Lung (tissue), 12 donors: Measurements from ENCODE around the gene C12orf42. TPM values are rescaled to one million over a fixed set of nuclear protein-coding genes. Genes with fewer than 3 reads are reported as not detected.

Experiments
- ATAC-seq: fragments of 200-7000 bp; cut with Tn5 transposase; one replicate; pipeline ENCODE4 v1.9.1; 2020; ENCODE audit warnings: moderate number of reproducible peaks; ENCODE audit not compliant: insufficient read depth, low FRiP score
- DNase-seq, 3 donors: peaks; one replicate each; pipeline ENCODE4 v3.0.0-alpha.2; 2013 to 2017
- H3K27ac ChIP-seq, 2 donors: one replicate each; pipeline ENCODE4 v1.5.1; 2013; ENCODE audit warnings: mild to moderate bottlenecking in 2 of 2, moderate library complexity in 2 of 2, control low read depth in 1 of 2, inconsistent platforms in 1 of 2, low read depth in 1 of 2, low read length in 1 of 2
- H3K27me3 ChIP-seq, 3 donors: one replicate each; pipeline ENCODE4 v1.5.1; 2013; ENCODE audit warnings: low read length in 2 of 3; ENCODE audit not compliant: control insufficient read depth in 3 of 3, insufficient read depth in 3 of 3
- H3K36me3 ChIP-seq, 4 donors: one replicate each; pipeline ENCODE4 v1.5.1; 2013; ENCODE audit warnings: low read length in 4 of 4, mild to moderate bottlenecking in 1 of 4, moderate library complexity in 1 of 4; ENCODE audit not compliant: control insufficient read depth in 4 of 4, insufficient read depth in 4 of 4
- H3K4me1 ChIP-seq, 5 donors: one replicate each; pipeline ENCODE4 v1.5.1; 2013; ENCODE audit warnings: low read length in 5 of 5, mild to moderate bottlenecking in 2 of 5, moderate library complexity in 1 of 5; ENCODE audit not compliant: control insufficient read depth in 5 of 5, insufficient read depth in 5 of 5
- H3K4me3 ChIP-seq: one replicate; pipeline ENCODE4 v1.5.1; 2013; ENCODE audit warnings: mild to moderate bottlenecking, control low read depth, moderate library complexity
- H3K9ac ChIP-seq, 2 donors: one replicate each; pipeline ENCODE4 v1.5.1; 2013; ENCODE audit warnings: low read length in 2 of 2, control low read depth in 1 of 2; ENCODE audit not compliant: insufficient read depth in 1 of 2
- H3K9me3 ChIP-seq, 4 donors: one replicate each; pipeline ENCODE4 v1.5.1; 2013; ENCODE audit warnings: low read length in 3 of 4, mild to moderate bottlenecking in 1 of 4, moderate library complexity in 1 of 4; ENCODE audit not compliant: control insufficient read depth in 4 of 4, insufficient read depth in 3 of 4
- WGBS, 2 donors: extraction: QIAGEN DNeasy Blood & Tissue Kit; methylation state at CpG; one replicate each; pipeline ENCODE4 v1.1.7; 2013; 5-methylcytosine and 5-hydroxymethylcytosine counted together
- polyA plus RNA-seq, 2 donors: library from polyadenylated mRNA; stranded (reverse); fragments of 200-250 nt; gene quantifications; one replicate each; pipeline ENCODE4 v1.2.1, GENCODE V29; 2013
- total RNA-seq, 2 donors: library from RNA; depleted of rRNA in 1 of 2; stranded (reverse); fragments of >200 nt in 1 of 2; gene quantifications; one replicate each; pipeline ENCODE4 v1.2.1, GENCODE V29; 2014 to 2021
- TF ChIP-seq, protein P1 (sequence below): IDR thresholded peaks from 2 replicates; pipeline ENCODE4 v1.5.1; 2012; ENCODE audit warnings: mild to moderate bottlenecking; ENCODE audit errors: control extremely low read depth, extremely low read depth
- donor health status: control.
- donor health status: control.
- donor health status: Bipolar disorder and iron deficiency.
- donor health status: healthy.
- donor health status: DM: yes; HTN: yes; CAD: no.

Gene C12orf42
- total and polyA plus RNA-seq, 4 donors, result 0.03 TPM; not detected in 3

DNA sequence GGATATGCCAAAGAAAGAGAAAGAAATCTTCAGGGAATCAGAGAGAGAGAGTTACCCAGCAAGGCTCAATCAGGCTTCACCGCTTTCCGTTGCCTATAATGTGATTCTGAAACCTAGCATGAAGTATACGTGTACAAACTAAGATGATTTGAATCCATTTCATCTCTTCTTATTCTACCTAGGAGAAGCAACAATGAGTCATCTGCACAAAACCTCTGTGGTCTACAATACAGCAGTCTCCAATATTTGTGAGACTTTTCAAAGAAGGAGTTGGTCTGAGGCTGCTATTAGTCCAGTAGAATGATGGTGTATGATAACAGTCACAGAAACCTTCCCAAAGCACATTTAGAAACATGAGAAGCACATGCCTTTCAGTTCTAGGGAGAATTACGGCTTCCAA, 141.9 kb downstream of the C12orf42 start:
- peaks cover 0 to 3% (median 0%) of the 10 kb centered on the region in 4 donors for H3K9me3 ChIP-seq
- H3K27me3 ChIP-seq, result no peaks in the 10 kb centered on the region
- TF ChIP-seq, protein P1, sequence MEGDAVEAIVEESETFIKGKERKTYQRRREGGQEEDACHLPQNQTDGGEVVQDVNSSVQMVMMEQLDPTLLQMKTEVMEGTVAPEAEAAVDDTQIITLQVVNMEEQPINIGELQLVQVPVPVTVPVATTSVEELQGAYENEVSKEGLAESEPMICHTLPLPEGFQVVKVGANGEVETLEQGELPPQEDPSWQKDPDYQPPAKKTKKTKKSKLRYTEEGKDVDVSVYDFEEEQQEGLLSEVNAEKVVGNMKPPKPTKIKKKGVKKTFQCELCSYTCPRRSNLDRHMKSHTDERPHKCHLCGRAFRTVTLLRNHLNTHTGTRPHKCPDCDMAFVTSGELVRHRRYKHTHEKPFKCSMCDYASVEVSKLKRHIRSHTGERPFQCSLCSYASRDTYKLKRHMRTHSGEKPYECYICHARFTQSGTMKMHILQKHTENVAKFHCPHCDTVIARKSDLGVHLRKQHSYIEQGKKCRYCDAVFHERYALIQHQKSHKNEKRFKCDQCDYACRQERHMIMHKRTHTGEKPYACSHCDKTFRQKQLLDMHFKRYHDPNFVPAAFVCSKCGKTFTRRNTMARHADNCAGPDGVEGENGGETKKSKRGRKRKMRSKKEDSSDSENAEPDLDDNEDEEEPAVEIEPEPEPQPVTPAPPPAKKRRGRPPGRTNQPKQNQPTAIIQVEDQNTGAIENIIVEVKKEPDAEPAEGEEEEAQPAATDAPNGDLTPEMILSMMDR, result no peak
- WGBS, 2 donors, result 93 to 97% methylated on average over 4 of the region's 4 CpGs
- no peaks in the 10 kb centered on the region for H3K36me3 ChIP-seq
- H3K4me1 ChIP-seq, result no peaks in the 10 kb centered on the region
- no peak overlapping the region for H3K9ac ChIP-seq
- no peak overlapping the region for H3K27ac ChIP-seq
- no peak overlapping the region for H3K4me3 ChIP-seq
- ATAC-seq (no peak), DNase-seq (no peak)

DNA sequence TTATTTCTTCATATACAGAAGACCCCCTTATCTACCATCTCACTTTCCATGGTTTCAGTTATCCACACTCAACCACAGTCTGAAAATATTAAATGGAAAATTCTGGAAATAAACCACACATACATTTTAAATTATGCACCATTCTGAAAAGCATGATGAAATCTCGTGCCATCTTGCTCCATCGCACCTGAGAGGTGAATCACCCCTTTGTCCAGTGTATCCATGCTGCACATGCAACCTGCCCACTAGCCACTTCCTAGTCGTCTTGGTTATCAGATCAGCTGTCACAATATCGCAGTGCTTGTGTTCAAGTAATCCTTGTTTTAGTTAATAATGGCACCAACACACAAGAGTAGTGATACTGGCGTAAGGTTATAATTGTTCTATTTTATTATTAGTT, 145.7 kb downstream of the C12orf42 start:
- H3K36me3 ChIP-seq, result no peaks in the 10 kb centered on the region
- no peak overlapping the region for H3K9ac ChIP-seq
- TF ChIP-seq, protein P1, result no peak
- no peak overlapping the region for H3K27ac ChIP-seq
- H3K4me3 ChIP-seq, result no peak overlapping the region
- H3K27me3 ChIP-seq, result no peaks in the 10 kb centered on the region
- 84 to 87% methylated on average over 5 of the region's 5 CpGs for WGBS, 2 donors
- no peaks in the 10 kb centered on the region for H3K4me1 ChIP-seq
- H3K9me3 ChIP-seq, result peaks cover 0 to 3% (median 0%) of the 10 kb centered on the region in 4 donors
- no peak for ATAC-seq
- DNase-seq, result no peak

DNA sequence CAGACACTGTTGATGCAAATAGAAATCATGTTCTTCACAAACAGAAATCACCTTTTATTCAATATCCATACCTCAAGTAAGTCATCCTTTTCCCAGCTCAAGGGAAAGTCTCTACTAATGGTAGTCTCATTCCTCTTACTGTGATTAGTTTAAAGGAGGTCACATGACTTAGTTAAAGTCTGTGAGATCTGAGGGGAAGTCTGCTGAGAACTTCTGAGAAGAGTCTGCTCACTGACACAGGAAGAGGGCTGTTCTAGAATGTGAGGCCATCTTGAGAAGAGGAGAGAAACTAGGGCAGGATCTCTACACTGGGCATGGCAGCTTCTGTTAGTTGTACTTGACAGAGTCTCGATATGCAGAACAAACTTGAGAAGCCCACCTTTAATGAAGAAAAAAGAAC, 146.8 kb downstream of the C12orf42 start:
- H3K9me3 ChIP-seq, result peaks cover 0 to 3% (median 0%) of the 10 kb centered on the region in 4 donors
- 82% methylated on average over 1 of the region's 1 CpG for WGBS, 2 donors
- ATAC-seq (no peak), DNase-seq (no peak)
- no peaks in the 10 kb centered on the region for H3K27me3 ChIP-seq
- H3K9ac ChIP-seq, result no peak overlapping the region
- no peak overlapping the region for H3K27ac ChIP-seq
- TF ChIP-seq, protein P1, result no peak
- H3K36me3 ChIP-seq, result no peaks in the 10 kb centered on the region
- H3K4me3 ChIP-seq, result no peak overlapping the region
- H3K4me1 ChIP-seq, result no peaks in the 10 kb centered on the region

DNA sequence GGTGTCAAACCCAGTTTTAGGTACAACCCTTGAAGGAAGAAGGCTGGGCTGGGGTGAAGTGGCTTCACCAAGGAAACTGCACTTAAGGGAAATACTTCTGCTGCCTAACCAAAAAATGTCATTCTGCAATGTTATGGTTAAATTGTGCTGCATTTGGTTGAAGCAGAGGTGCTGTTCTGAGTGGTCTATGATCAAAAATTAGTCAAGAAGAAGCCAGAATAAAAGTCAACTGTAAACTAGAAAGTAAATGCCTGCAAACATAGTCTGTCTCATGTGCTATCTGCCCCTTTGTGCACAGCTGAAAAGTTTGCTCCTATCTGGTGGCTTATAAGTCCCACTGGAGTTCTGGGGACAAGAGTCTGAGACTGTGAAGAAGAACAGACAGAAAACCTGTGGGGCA, 158.8 kb downstream of the C12orf42 start:
- H3K36me3 ChIP-seq, result no peaks in the 10 kb centered on the region
- no peak overlapping the region for H3K27ac ChIP-seq
- ATAC-seq (no peak), DNase-seq (no peak)
- no peak overlapping the region for H3K4me3 ChIP-seq
- no peak overlapping the region for H3K9ac ChIP-seq
- TF ChIP-seq, protein P1, result no peak
- no peaks in the 10 kb centered on the region for H3K4me1 ChIP-seq
- no peaks in the 10 kb centered on the region for H3K9me3 ChIP-seq
- H3K27me3 ChIP-seq, result no peaks in the 10 kb centered on the region
